ENCODE results near the gene NLGN3.
A peak's percentile ranks its signal among the peaks of the same experiment; 100 is the strongest.

NLGN3 gene

GRCh38 chrX:71143508-71143907 lies 1.1 kb upstream of the NLGN3 start:
- TF ChIP-seq, protein P1, sequence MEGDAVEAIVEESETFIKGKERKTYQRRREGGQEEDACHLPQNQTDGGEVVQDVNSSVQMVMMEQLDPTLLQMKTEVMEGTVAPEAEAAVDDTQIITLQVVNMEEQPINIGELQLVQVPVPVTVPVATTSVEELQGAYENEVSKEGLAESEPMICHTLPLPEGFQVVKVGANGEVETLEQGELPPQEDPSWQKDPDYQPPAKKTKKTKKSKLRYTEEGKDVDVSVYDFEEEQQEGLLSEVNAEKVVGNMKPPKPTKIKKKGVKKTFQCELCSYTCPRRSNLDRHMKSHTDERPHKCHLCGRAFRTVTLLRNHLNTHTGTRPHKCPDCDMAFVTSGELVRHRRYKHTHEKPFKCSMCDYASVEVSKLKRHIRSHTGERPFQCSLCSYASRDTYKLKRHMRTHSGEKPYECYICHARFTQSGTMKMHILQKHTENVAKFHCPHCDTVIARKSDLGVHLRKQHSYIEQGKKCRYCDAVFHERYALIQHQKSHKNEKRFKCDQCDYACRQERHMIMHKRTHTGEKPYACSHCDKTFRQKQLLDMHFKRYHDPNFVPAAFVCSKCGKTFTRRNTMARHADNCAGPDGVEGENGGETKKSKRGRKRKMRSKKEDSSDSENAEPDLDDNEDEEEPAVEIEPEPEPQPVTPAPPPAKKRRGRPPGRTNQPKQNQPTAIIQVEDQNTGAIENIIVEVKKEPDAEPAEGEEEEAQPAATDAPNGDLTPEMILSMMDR (IDR thresholded peaks at IDR 0.05) = no peak
- DNase-seq (ENCODE audit: low spot score) = no peak
- H3K4me3 ChIP-seq = no peak overlapping the region
- peak overlapping the region; percentile 4 to 5 for H3K27ac ChIP-seq

- TF ChIP-seq, protein P1 (IDR thresholded peaks at IDR 0.05) = no peak
- no peak for DNase-seq (ENCODE audit: low spot score)
- Histone ChIP-seq H3K4me3 (no peak overlapping the region), H3K27ac (no peak overlapping the region)
These were observed 3.0 kb downstream of the NLGN3 start for GRCh38 chrX:71147496-71148277.

DNA sequence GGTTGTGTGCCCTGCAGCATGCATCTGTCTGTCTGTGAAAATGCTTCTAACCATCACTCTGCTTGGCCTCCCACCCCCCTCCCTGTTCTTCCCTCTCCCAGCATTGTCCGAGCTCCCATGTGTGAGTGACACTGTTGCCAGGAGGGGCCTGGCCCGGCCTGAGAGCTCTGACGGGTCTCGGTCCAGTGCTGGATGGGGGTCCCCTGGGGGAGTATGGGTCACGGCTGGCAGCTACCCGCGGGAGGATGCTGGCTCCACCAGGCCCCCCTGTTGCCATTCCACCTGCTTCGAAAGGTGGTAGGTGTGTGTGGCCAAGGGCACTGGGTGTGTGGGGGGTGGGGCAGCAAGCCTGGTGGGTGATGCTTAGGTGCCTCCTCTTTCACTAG lies 3.6 kb downstream of the NLGN3 start:
- Histone ChIP-seq H3K4me3 (no peak overlapping the region), H3K27ac (no peak overlapping the region)
- DNase-seq (ENCODE audit: low spot score) = no peak
- TF ChIP-seq, protein P1 (IDR thresholded peaks at IDR 0.05) = no peak

DNA sequence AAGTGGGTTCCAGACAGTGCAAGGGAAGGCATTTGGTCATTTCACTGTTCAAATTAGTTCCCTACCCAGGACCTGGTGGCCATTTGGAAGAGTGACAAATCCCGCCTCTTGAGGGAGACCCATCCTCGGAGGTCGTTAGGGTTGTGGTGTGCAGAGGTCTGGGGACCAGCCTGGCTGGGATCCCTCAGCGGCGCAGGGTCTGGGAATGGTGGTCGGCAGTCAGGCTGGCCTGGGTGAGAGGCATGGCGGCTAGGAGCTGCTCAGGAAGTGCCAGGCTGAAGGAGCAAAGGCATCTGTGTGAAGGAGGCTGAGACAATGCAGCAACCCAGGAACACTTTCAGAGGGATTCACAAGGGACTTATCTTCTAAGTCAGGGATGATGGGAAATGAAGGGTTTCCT lies 6.7 kb downstream of the NLGN3 start:
- DNase-seq (ENCODE audit: low spot score) = no peak
- no peak overlapping the region for H3K27ac ChIP-seq
- H3K4me3 ChIP-seq = no peak overlapping the region
- TF ChIP-seq, protein P1 (IDR thresholded peaks at IDR 0.05) = no peak

GRCh38 chrX:71154196-71154595 lies 9.6 kb downstream of the NLGN3 start:
- Histone ChIP-seq H3K4me3 (no peak overlapping the region), H3K27ac (no peak overlapping the region)
- TF ChIP-seq, protein P1 (IDR thresholded peaks at IDR 0.05) = no peak
- no peak for DNase-seq (ENCODE audit: low spot score)

- H3K27ac ChIP-seq = no peak overlapping the region
- TF ChIP-seq, protein P1 (IDR thresholded peaks at IDR 0.05) = no peak
- H3K4me3 ChIP-seq = no peak overlapping the region
- no peak for DNase-seq (ENCODE audit: low spot score)
These were observed 10.0 kb downstream of the NLGN3 start for GRCh38 chrX:71154641-71155040.

GRCh38 chrX:71158603-71159002 lies 14.0 kb downstream of the NLGN3 start:
- no peak overlapping the region for H3K27ac ChIP-seq
- no peak overlapping the region for H3K4me3 ChIP-seq
- TF ChIP-seq, protein P1 (IDR thresholded peaks at IDR 0.05) = no peak
- no peak for DNase-seq (ENCODE audit: low spot score)

Data from coronary artery (tissue), 2 donors.